ENCODE results near the gene ISOC2.
A peak's percentile ranks its signal among the peaks of the same experiment; 100 is the strongest.

ISOC2 gene

GRCh38 chr19:55454787-55455243 is 6.6 kb downstream of the ISOC2 start:
- H3K4me3 ChIP-seq (ENCODE audit: insufficient read depth, low read length, poor library complexity, severe bottlenecking): no peak overlapping the region
- H3K9me3 ChIP-seq (ENCODE audit: insufficient read depth, low read length): no peaks in the 10 kb centered on the region
- no peaks in the 10 kb centered on the region for H3K27me3 ChIP-seq (ENCODE audit: low read length)
- H3K27ac ChIP-seq (ENCODE audit: low read depth, low read length): no peak overlapping the region
- no peak for TF ChIP-seq EZH2phosphoT487 (conservative IDR thresholded peaks at IDR 0.05; ENCODE audit: low read length)
- TF ChIP-seq CTCF (IDR thresholded peaks at IDR 0.05; ENCODE audit: insufficient read depth, low read length, poor library complexity, severe bottlenecking): peak; percentile 76
- no peak overlapping the region for H3K4me2 ChIP-seq (ENCODE audit: low read depth, low read length, poor library complexity, severe bottlenecking)
- H3K9me2 ChIP-seq (replicated peaks; ENCODE audit: insufficient read depth, low read length): no peaks in the 10 kb centered on the region
- H3K9ac ChIP-seq (ENCODE audit: low read length): no peak overlapping the region
- H3K36me3 ChIP-seq (ENCODE audit: low read length): no peaks in the 10 kb centered on the region
- H4K20me1 ChIP-seq (ENCODE audit: low read depth, low read length): no peaks in the 10 kb centered on the region
- H3F3A ChIP-seq (ENCODE audit: insufficient read depth): peaks cover 11% of the 10 kb centered on the region; the same call in 1 of the 2 replicates
- no peak overlapping the region for H2AFZ ChIP-seq (ENCODE audit: low read depth, low read length, severe bottlenecking)
- no peaks in the 10 kb centered on the region for H3K79me2 ChIP-seq (ENCODE audit: insufficient read depth, low read length)

DNA sequence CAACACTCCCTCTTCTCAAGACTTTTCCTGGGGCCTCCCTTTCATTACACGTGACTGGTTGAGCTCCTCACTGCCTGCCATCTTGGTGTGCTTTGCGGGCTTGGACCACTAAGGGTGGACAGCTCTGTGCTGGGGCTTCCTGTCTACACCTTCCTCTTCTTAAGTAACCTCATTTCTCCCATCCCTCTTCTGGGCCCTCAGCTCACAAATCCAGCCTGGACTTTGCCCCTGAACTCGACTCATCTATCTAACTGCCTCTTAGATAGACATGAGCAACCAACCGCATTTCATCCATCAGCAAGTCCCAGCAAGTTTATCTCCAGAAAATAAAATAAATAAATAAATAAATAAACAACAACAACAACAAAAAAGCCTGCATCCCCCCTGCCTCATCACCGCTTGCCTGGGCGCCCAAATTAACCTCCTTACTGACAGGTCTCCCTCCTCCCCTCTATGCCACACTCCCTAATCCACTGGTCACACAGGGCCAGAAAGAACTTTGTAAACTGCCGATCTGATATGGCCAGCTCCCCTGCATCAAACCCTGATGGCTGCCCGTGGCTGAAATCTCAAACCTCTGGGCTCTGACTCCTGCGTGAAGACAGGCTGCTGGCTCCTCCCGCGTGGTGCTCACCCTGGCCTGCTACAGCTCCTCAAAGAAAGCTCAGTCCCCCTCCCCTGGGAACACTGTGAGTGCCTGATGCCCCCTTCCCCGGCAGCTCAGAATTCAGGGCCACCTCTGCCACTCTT is 7.8 kb downstream of the ISOC2 start:
- Histone ChIP-seq H4K20me1 (ENCODE audit: low read depth, low read length) (no peaks in the 10 kb centered on the region), H3K9me2 (replicated peaks; ENCODE audit: insufficient read depth, low read length) (no peaks in the 10 kb centered on the region), H3F3A (ENCODE audit: insufficient read depth) (peaks cover 11% of the 10 kb centered on the region; the same call in 1 of the 2 replicates), H3K9me3 (ENCODE audit: insufficient read depth, low read length) (no peaks in the 10 kb centered on the region), H2AFZ (ENCODE audit: low read depth, low read length, severe bottlenecking) (no peak overlapping the region), H3K27ac (ENCODE audit: low read depth, low read length) (no peak overlapping the region), H3K4me3 (ENCODE audit: insufficient read depth, low read length, poor library complexity, severe bottlenecking) (no peak overlapping the region), H3K36me3 (ENCODE audit: low read length) (no peaks in the 10 kb centered on the region), H3K27me3 (ENCODE audit: low read length) (no peaks in the 10 kb centered on the region), H3K9ac (ENCODE audit: low read length) (no peak overlapping the region), H3K4me2 (ENCODE audit: low read depth, low read length, poor library complexity, severe bottlenecking) (no peak overlapping the region), H3K79me2 (ENCODE audit: insufficient read depth, low read length) (no peaks in the 10 kb centered on the region)
- TF ChIP-seq EZH2phosphoT487 (conservative IDR thresholded peaks at IDR 0.05; ENCODE audit: low read length) (no peak), CTCF (IDR thresholded peaks at IDR 0.05; ENCODE audit: insufficient read depth, low read length, poor library complexity, severe bottlenecking) (no peak)

DNA sequence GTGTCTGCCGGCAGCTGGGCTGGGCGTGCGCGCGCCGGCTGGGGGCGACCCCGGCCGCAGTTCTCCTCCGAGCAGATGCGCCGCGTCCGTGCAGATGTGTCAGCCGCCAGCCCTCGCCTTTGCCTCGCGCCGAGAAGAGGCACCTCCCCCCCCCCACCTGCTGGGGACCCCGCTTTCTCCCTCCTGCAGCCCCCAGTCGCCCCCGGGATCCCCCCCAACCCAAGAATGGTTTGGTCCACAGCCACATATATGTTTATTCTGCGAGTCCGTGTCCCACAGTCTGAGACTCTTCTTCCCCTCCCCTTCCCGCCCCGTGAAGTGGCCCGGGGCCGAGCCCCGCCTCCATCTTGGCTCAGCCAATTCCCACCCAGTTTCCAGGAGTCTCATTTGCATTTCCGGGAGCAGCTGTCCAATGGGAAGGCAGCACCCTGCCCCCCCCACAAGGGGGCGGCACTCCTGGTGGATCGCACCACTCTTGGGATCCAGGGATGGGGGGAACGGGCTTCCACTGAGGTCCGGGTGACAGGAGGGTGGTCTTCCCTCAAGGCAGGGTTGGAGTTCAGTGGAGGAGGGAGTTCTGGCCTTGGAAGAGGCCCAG is 8.6 kb downstream of the ISOC2 start:
- Histone ChIP-seq H3K9ac (ENCODE audit: low read length) (no peak overlapping the region), H3K36me3 (ENCODE audit: low read length) (no peaks in the 10 kb centered on the region), H2AFZ (ENCODE audit: low read depth, low read length, severe bottlenecking) (no peak overlapping the region), H3K4me3 (ENCODE audit: insufficient read depth, low read length, poor library complexity, severe bottlenecking) (no peak overlapping the region), H3F3A (ENCODE audit: insufficient read depth) (peaks cover 11% of the 10 kb centered on the region; the same call in 1 of the 2 replicates), H3K27ac (ENCODE audit: low read depth, low read length) (no peak overlapping the region), H3K9me3 (ENCODE audit: insufficient read depth, low read length) (no peaks in the 10 kb centered on the region), H3K4me2 (ENCODE audit: low read depth, low read length, poor library complexity, severe bottlenecking) (no peak overlapping the region), H3K79me2 (ENCODE audit: insufficient read depth, low read length) (no peaks in the 10 kb centered on the region), H3K27me3 (ENCODE audit: low read length) (no peaks in the 10 kb centered on the region), H3K9me2 (replicated peaks; ENCODE audit: insufficient read depth, low read length) (no peaks in the 10 kb centered on the region), H4K20me1 (ENCODE audit: low read depth, low read length) (no peaks in the 10 kb centered on the region)
- TF ChIP-seq CTCF (IDR thresholded peaks at IDR 0.05; ENCODE audit: insufficient read depth, low read length, poor library complexity, severe bottlenecking) (no peak), EZH2phosphoT487 (conservative IDR thresholded peaks at IDR 0.05; ENCODE audit: low read length) (no peak)

Measured in SU-DHL-6 (cell line).